ENCODE data around the gene ANKRD23. TPM values are rescaled to one million over a fixed set of nuclear protein-coding genes. Genes with fewer than 3 reads are reported as not detected.

Gene ANKRD23
- total and polyA plus RNA-seq, 9 donors = 4.1 to 8.1 (median 6.9) TPM

GRCh38 chr2:96884299-96885094 is 40.7 kb upstream of the ANKRD23 start:
- H3K9me3 ChIP-seq (replicated peaks; ENCODE audit: control insufficient read depth, low read depth, low read length) = no peaks in the 10 kb centered on the region
- 78% methylated on average over 17 of the region's 19 CpGs for WGBS (ENCODE audit: insufficient coverage)
- DNase-seq = no peak
- peaks cover 8% of the 10 kb centered on the region for H3K27me3 ChIP-seq (ENCODE audit: control insufficient read depth, insufficient read depth, low read length)
- no peak overlapping the region for H3K27ac ChIP-seq (ENCODE audit: low read length)
- H3K4me1 ChIP-seq (ENCODE audit: control insufficient read depth, insufficient read depth, low read length) = peaks cover 56% of the 10 kb centered on the region
- H3K4me3 ChIP-seq (ENCODE audit: low read length) = no peak overlapping the region
- H3K36me3 ChIP-seq (ENCODE audit: control insufficient read depth, insufficient read depth, low read length) = no peaks in the 10 kb centered on the region

GRCh38 chr2:96883306-96883705 is 39.5 kb upstream of the ANKRD23 start:
- no peak overlapping the region for H3K27ac ChIP-seq (ENCODE audit: low read length)
- no peak for DNase-seq
- peaks cover 57% of the 10 kb centered on the region for H3K4me1 ChIP-seq (ENCODE audit: control insufficient read depth, insufficient read depth, low read length)
- no peaks in the 10 kb centered on the region for H3K9me3 ChIP-seq (replicated peaks; ENCODE audit: control insufficient read depth, low read depth, low read length)
- peaks cover 12% of the 10 kb centered on the region for H3K27me3 ChIP-seq (ENCODE audit: control insufficient read depth, insufficient read depth, low read length)
- no peaks in the 10 kb centered on the region for H3K36me3 ChIP-seq (ENCODE audit: control insufficient read depth, insufficient read depth, low read length)
- 88% methylated on average over 3 of the region's 9 CpGs for WGBS (ENCODE audit: insufficient coverage)
- no peak overlapping the region for H3K4me3 ChIP-seq (ENCODE audit: low read length)

GRCh38 chr2:96882906-96883305 is 39.1 kb upstream of the ANKRD23 start:
- WGBS (ENCODE audit: insufficient coverage) = 66% methylated on average over 6 of the region's 8 CpGs

DNA sequence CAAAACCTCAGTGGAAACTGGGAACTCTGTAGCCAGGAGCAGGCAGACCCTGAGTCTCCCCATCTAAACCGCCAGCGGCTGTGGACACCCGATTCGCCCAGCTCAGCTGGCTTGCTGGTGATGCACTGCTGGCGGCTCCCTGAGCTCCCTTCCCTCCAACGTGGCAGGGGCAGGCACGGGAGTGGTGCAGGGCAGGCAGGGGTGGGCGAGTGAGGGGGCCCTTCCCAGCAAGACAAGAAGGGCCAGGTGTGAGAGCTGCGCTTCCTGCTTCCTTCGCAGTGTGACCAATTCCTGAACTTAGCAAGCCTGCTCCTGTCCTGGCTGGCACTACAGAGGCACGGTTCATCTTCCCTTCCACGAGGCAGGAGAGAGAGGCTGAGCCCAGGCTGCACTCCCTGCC is 38.4 kb upstream of the ANKRD23 start:
- DNase-seq = no peak
- Histone ChIP-seq H3K27me3 (ENCODE audit: control insufficient read depth, insufficient read depth, low read length) (peaks cover 12% of the 10 kb centered on the region), H3K36me3 (ENCODE audit: control insufficient read depth, insufficient read depth, low read length) (no peaks in the 10 kb centered on the region), H3K4me1 (ENCODE audit: control insufficient read depth, insufficient read depth, low read length) (peaks cover 57% of the 10 kb centered on the region), H3K4me3 (ENCODE audit: low read length) (no peak overlapping the region), H3K9me3 (replicated peaks; ENCODE audit: control insufficient read depth, low read depth, low read length) (no peaks in the 10 kb centered on the region), H3K27ac (ENCODE audit: low read length) (no peak overlapping the region)
- WGBS (ENCODE audit: insufficient coverage) = 49% methylated on average over 7 of the region's 12 CpGs

More at GRCh38 chr2:96882906-96883305, 39.1 kb upstream of the ANKRD23 start:
- Histone ChIP-seq H3K27me3 (ENCODE audit: control insufficient read depth, insufficient read depth, low read length) (peaks cover 12% of the 10 kb centered on the region), H3K27ac (ENCODE audit: low read length) (no peak overlapping the region), H3K4me3 (ENCODE audit: low read length) (no peak overlapping the region), H3K4me1 (ENCODE audit: control insufficient read depth, insufficient read depth, low read length) (peaks cover 57% of the 10 kb centered on the region), H3K36me3 (ENCODE audit: control insufficient read depth, insufficient read depth, low read length) (no peaks in the 10 kb centered on the region), H3K9me3 (replicated peaks; ENCODE audit: control insufficient read depth, low read depth, low read length) (no peaks in the 10 kb centered on the region)
- DNase-seq = no peak

DNA sequence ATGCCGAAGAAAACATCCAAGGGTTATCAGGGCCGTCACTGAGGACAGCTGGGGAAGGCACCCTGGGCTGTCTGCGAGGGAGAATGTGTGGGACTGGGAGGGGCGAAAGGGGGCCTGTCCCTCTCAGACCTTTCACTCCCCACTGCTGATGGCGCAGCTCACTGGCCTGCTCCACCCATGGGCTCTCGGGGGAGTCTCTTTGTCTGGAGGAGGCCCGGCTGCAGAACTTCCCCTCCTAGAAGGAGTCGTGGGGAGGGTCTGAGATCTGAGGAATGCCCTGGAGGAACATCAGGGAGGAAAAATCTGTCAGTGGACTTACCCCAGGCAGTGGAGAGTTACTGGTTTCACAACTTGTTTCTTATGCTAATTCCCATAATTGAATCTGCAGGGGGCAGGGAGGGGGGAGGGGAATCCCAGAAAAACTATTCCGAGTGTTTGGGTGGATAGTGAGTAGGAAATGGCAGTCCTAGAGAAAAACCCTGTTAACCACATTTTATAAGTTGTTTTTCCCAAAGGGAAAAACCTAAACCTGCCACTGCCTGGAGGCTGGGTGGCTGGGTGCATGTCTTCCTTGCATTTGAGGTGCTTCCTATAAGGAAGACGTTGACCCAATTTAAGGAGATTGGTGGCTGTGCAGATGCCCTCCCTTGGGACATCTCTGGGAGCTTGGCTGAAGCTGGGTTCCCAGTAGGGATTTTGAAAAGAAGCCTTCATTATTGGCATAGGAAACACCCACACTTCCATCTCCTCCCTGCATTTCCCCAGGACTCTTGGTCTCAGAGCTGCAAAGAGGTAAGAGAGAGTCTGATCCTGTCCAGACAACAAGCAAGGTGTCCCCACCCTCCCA is 37.8 kb upstream of the ANKRD23 start:
- no peak overlapping the region for H3K4me3 ChIP-seq (ENCODE audit: low read length)
- H3K27ac ChIP-seq (ENCODE audit: low read length) = no peak overlapping the region
- no peaks in the 10 kb centered on the region for H3K9me3 ChIP-seq (replicated peaks; ENCODE audit: control insufficient read depth, low read depth, low read length)
- peaks cover 12% of the 10 kb centered on the region for H3K27me3 ChIP-seq (ENCODE audit: control insufficient read depth, insufficient read depth, low read length)
- WGBS (ENCODE audit: insufficient coverage) = 50% methylated on average over 1 of the region's 10 CpGs
- peaks cover 60% of the 10 kb centered on the region for H3K4me1 ChIP-seq (ENCODE audit: control insufficient read depth, insufficient read depth, low read length)
- DNase-seq = no peak
- H3K36me3 ChIP-seq (ENCODE audit: control insufficient read depth, insufficient read depth, low read length) = no peaks in the 10 kb centered on the region

- DNase-seq = no peak
- Histone ChIP-seq H3K4me3 (ENCODE audit: low read length) (no peak overlapping the region), H3K9me3 (replicated peaks; ENCODE audit: control insufficient read depth, low read depth, low read length) (no peaks in the 10 kb centered on the region), H3K4me1 (ENCODE audit: control insufficient read depth, insufficient read depth, low read length) (peaks cover 63% of the 10 kb centered on the region), H3K27ac (ENCODE audit: low read length) (no peak overlapping the region), H3K36me3 (ENCODE audit: control insufficient read depth, insufficient read depth, low read length) (no peaks in the 10 kb centered on the region), H3K27me3 (ENCODE audit: control insufficient read depth, insufficient read depth, low read length) (peaks cover 12% of the 10 kb centered on the region)
- 82% methylated on average over 4 of the region's 6 CpGs for WGBS (ENCODE audit: insufficient coverage)
These were observed 37.1 kb upstream of the ANKRD23 start for GRCh38 chr2:96880891-96881273.

DNA sequence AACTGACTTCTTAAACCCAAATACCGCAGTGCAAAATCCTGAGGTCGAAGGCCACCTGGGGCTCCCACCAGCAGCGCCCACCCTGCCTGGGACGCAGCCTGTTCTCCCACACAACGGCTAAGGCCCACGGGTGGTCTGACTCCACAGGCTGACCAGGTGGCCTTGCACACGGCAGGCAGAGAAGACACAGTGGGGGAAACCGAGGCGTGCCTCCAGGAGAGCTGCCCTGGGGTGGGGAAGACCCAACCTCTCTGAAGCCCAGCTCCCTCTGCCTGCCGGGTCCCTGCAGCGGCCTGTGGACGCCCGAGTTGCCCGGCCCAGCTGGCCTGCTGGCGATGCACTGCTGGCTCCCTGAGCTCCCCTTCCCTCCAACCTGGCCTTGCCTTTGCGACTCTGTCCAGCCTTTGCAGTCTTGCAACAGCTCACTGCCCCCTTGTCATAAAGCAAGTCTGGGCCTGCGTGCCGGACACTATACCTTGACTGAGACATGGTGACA is 35.8 kb upstream of the ANKRD23 start:
- Histone ChIP-seq H3K36me3 (ENCODE audit: control insufficient read depth, insufficient read depth, low read length) (no peaks in the 10 kb centered on the region), H3K27ac (ENCODE audit: low read length) (no peak overlapping the region), H3K9me3 (replicated peaks; ENCODE audit: control insufficient read depth, low read depth, low read length) (no peaks in the 10 kb centered on the region), H3K4me3 (ENCODE audit: low read length) (no peak overlapping the region), H3K4me1 (ENCODE audit: control insufficient read depth, insufficient read depth, low read length) (peaks cover 69% of the 10 kb centered on the region), H3K27me3 (ENCODE audit: control insufficient read depth, insufficient read depth, low read length) (peaks cover 12% of the 10 kb centered on the region)
- no peak for DNase-seq
- WGBS (ENCODE audit: insufficient coverage) = 88% methylated on average over 18 of the region's 18 CpGs

GRCh38 chr2:96878796-96879544 is 35.1 kb upstream of the ANKRD23 start:
- no peak for DNase-seq
- Histone ChIP-seq H3K4me3 (ENCODE audit: low read length) (no peak overlapping the region), H3K27me3 (ENCODE audit: control insufficient read depth, insufficient read depth, low read length) (peaks cover 10% of the 10 kb centered on the region), H3K36me3 (ENCODE audit: control insufficient read depth, insufficient read depth, low read length) (no peaks in the 10 kb centered on the region), H3K9me3 (replicated peaks; ENCODE audit: control insufficient read depth, low read depth, low read length) (no peaks in the 10 kb centered on the region), H3K4me1 (ENCODE audit: control insufficient read depth, insufficient read depth, low read length) (peaks cover 73% of the 10 kb centered on the region), H3K27ac (ENCODE audit: low read length) (peak overlapping the region; percentile 59)
- WGBS (ENCODE audit: insufficient coverage) = 78% methylated on average over 14 of the region's 22 CpGs

DNA sequence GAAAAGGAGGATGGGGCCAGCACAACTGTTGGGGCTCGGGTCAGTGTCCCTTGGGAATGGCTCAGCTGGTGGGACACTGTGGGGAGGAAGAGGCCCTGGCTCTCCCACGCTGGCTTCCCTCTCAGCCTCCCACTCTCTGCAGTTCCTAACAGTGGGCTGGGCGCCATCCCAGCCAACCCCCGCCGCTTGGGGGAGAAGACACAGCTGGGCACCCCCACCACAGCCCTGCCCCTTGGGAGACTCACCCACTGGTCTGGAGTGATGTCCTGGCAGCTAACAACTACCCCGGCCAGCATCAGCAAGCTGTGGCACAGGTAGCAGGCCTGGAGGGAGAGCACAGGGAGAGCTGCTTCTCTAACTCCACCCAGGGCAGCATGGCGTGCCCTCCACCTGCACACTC is 34.4 kb upstream of the ANKRD23 start:
- DNase-seq = no peak
- H3K4me3 ChIP-seq (ENCODE audit: low read length) = no peak overlapping the region
- H3K27ac ChIP-seq (ENCODE audit: low read length) = peak overlapping the region; percentile 59
- WGBS (ENCODE audit: insufficient coverage) = 72% methylated on average over 2 of the region's 7 CpGs
- H3K36me3 ChIP-seq (ENCODE audit: control insufficient read depth, insufficient read depth, low read length) = no peaks in the 10 kb centered on the region
- H3K9me3 ChIP-seq (replicated peaks; ENCODE audit: control insufficient read depth, low read depth, low read length) = no peaks in the 10 kb centered on the region
- peaks cover 79% of the 10 kb centered on the region for H3K4me1 ChIP-seq (ENCODE audit: control insufficient read depth, insufficient read depth, low read length)
- H3K27me3 ChIP-seq (ENCODE audit: control insufficient read depth, insufficient read depth, low read length) = peaks cover 11% of the 10 kb centered on the region
